GM12801 (cell line): Measurements from ENCODE around the gene ICA1.

Experiments used
- TF ChIP-seq, protein P1 (sequence below): IDR thresholded peaks from one replicate; pipeline ENCODE4 v1.5.1; 2011; ENCODE audit warnings: control low read depth; ENCODE audit not compliant: insufficient read length; ENCODE audit errors: extremely low read depth

ICA1 gene

DNA sequence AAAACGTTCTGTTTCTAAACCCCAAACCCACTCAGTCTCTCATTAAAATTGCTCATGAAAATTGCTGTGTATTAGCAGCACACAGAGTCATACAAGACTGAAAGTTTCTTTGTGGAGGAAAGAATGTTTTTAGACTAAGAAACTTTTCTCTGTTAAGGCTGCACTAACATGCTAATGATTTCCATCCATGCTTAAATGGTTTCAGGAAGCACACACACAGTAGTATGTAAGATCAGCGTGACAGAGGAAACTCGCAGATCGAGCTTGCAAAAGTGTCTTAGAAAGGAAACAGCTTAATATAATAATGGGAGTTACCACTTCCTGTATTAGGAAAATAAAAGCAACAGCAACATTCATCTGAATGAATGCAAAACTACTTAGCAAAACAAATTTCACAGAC lies 112.7 kb downstream of the ICA1 start:
- TF ChIP-seq, protein P1, sequence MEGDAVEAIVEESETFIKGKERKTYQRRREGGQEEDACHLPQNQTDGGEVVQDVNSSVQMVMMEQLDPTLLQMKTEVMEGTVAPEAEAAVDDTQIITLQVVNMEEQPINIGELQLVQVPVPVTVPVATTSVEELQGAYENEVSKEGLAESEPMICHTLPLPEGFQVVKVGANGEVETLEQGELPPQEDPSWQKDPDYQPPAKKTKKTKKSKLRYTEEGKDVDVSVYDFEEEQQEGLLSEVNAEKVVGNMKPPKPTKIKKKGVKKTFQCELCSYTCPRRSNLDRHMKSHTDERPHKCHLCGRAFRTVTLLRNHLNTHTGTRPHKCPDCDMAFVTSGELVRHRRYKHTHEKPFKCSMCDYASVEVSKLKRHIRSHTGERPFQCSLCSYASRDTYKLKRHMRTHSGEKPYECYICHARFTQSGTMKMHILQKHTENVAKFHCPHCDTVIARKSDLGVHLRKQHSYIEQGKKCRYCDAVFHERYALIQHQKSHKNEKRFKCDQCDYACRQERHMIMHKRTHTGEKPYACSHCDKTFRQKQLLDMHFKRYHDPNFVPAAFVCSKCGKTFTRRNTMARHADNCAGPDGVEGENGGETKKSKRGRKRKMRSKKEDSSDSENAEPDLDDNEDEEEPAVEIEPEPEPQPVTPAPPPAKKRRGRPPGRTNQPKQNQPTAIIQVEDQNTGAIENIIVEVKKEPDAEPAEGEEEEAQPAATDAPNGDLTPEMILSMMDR, result no peak

DNA sequence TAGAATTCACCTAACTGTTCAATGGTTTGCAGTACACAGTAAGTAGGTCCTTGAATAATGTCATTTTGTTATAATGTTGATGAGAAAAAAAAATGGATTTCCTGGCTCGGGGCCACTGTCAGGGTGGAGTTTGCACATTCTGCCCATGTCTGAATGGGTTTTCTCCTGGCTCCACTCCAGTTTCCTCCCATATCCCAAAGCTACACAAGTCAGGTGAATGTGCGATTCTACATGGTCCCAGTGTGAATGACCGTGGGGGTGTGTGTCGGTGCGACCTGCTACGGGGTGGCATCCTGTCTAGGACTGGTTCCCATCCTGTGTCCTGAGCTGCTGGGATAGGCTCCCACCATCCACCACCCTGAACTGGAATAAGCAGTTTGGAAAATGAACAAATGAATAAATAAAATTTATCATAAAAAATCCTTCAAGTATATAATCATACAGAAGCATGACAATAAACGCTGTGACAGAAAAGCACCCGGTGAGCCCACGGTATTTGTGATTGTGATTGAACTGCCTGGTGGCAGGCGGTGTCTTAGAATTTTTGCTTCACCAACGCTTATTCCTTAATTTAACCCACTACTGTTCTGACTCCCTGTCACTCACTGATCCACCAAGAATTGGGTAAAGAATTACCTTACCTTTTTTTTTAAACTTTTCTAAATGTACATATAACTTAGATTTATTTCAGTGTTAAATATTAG lies 114.1 kb downstream of the ICA1 start:
- TF ChIP-seq, protein P1, result no peak

DNA sequence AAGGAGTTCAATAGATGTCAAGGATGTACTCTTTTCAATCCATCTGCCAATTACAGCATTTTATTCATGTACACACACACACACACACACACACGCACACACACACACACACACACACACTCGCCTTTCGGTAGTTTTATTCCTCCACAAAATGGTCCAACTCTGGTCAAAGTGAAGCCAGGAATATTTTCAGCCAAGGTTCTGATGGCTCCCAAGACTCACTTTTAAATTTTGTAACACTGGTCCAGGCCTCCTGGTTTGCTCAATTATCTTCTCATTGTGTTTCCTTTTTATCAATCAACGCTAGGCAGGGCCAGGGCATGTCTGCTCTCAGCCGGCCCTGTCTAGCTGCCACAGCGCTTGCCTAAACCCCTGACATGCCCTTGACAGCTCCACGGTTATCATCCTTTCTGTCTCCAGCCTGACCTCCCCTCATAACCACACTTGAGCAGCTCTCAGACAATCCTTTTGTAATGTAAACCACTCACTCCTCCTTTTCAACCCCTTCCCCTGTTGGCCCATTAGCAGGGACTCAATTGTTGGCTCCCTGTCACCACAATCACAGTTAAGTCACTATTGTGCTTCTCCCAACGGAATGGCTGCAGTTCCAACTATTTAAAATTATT lies 115.1 kb downstream of the ICA1 start:
- TF ChIP-seq, protein P1, result no peak

DNA sequence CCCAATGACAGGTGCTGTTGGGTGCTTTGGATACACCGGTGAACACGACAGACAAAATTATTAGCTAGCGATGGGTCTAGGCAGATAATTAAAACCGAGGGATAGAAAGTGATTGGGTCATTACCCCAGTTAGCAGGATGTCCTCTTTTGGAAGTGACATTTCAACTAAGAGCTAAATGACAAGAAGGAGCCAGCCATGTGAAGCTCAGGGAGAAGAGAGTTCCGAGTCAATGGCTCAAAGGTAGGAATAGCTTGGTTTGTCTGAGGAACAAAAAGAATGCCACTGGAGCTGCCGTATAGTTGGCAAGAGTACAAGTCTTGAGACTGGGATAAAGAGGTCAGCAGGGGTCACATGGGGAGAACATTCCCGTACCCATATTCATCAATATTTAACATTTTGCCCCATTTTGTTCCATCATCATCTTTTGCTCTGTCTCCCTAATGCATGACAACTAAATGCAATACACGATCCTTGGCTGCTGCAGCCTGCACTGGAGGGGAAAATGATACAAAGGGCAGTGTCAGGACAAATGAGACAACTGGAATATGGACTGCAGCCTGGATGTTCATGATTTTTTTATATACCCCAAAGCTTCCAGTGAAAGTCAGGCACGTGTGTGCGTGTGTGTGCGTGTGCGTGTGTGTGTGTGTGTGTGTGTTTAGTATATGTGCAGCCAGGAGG lies 115.7 kb downstream of the ICA1 start:
- TF ChIP-seq, protein P1, result no peak

DNA sequence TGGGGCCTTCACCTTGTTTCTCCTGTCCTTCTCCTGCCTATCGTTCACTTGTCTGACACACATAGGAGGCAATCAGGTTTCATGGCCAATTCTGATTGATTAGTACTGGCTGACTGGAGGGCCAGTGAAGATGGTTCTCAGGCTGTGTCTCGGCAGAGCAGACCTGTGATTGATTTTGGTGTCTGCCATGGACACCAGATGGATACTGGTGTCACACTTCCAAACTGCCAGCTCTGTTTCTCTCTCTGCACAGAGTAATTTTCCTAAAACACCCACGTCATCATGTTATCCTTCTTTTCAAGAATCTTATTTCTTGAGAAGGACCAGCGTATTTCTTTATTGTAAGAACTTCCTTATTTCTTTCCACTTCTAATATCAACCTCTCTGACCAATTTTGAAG lies 117.1 kb downstream of the ICA1 start:
- TF ChIP-seq, protein P1, result no peak

DNA sequence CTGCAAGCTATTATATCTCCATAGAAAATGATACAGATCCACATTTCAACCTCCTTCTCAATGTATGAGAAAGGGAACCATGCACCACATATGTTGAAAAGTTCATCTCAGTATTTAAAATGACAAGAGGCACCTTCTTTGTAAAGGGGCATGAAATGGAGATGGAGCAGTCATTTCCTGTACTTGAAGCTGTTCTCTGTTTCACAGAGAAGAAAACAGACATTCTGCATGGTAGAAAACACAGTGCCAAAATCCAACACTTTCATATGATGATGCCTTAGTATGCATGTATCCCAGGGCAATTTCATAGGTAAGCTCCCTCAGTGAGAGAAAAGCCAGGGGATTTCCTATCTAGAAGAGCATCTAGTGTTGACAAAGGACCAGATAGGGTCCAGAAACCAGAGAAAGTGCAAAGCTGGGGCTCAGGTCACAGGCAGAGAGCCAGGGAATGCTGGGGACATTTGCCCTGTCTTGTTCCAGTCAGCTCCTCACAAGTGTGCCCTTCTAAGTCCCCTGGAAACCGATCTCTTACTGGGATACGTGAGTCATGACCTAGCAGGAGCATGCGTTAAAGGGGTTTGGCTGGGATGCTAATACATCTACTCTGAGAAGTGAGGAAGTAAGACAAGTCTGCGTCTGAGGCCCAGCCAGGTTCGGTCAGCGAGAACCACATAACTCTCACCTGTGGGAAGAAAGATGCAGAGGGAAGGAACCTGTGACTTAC lies 118.7 kb downstream of the ICA1 start:
- TF ChIP-seq, protein P1, result no peak

DNA sequence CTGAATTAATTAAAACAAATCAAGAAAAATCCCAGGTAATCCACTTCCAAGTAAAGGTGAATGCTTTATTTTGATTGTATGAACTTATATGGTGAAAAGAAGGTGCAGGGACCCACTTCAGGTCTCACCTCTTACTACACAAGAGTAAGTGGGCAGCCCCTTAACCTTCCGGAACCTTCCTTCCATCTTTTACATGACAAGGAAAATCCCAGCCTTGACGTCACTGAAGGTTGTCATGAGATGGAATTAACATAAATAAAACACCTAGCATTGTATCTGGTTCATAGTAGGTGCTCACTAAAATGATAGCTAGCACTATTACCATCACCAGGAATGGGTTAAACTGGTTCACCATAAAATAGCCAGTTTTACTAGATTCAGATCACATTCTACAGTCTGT lies 119.5 kb downstream of the ICA1 start:
- TF ChIP-seq, protein P1, result no peak
